RWPE2 (cell line): Measurements from ENCODE around the gene RPS6KA2.

Source experiments
- ATAC-seq: fragments of 200-7000 bp; cut with Tn5 transposase; 3 replicates; pipeline ENCODE4 v1.9.1; 2021; ENCODE audit warnings: low read depth
- DNase-seq: peaks from one replicate; pipeline ENCODE4 v3.0.0-alpha.2; 2020; ENCODE audit warnings: low spot score
- H3K27ac ChIP-seq: fragments of 450-650 bp; 2 replicates; pipeline ENCODE4 v1.5.1; 2017; ENCODE audit warnings: mild to moderate bottlenecking; ENCODE audit not compliant: poor library complexity, severe bottlenecking
- H3K27me3 ChIP-seq: fragments of 250-450 bp; sonication (Bioruptor Pico); 2 replicates; pipeline ENCODE4 v1.5.1; 2021; ENCODE audit warnings: mild to moderate bottlenecking, moderate library complexity; ENCODE audit not compliant: insufficient read depth, poor library complexity, severe bottlenecking
- H3K36me3 ChIP-seq: fragments of 250-450 bp; sonication (Bioruptor Pico); 2 replicates; pipeline ENCODE4 v1.5.1; 2020; ENCODE audit warnings: low read depth, mild to moderate bottlenecking, moderate library complexity
- H3K4me1 ChIP-seq: fragments of 250-450 bp; sonication (Bioruptor Pico); 2 replicates; pipeline ENCODE4 v1.5.1; 2021; ENCODE audit warnings: mild to moderate bottlenecking, moderate library complexity; ENCODE audit not compliant: insufficient read depth, poor library complexity, severe bottlenecking
- H3K4me3 ChIP-seq: fragments of 250-450 bp; sonication (Bioruptor Pico); 2 replicates; pipeline ENCODE4 v1.5.1; 2021; ENCODE audit warnings: mild to moderate bottlenecking, moderate library complexity; ENCODE audit not compliant: severe bottlenecking
- H3K9me3 ChIP-seq: fragments of 250-450 bp; sonication (Bioruptor Pico); 2 replicates; pipeline ENCODE4 v1.5.1; 2021; ENCODE audit warnings: mild to moderate bottlenecking, moderate library complexity; ENCODE audit not compliant: severe bottlenecking
- CTCF ChIP-seq: fragments of 450-650 bp; IDR thresholded peaks from one replicate; pipeline ENCODE4 v1.5.1; 2017; ENCODE audit warnings: mild to moderate bottlenecking, moderate library complexity; ENCODE audit not compliant: poor library complexity, severe bottlenecking

RPS6KA2 gene

DNA sequence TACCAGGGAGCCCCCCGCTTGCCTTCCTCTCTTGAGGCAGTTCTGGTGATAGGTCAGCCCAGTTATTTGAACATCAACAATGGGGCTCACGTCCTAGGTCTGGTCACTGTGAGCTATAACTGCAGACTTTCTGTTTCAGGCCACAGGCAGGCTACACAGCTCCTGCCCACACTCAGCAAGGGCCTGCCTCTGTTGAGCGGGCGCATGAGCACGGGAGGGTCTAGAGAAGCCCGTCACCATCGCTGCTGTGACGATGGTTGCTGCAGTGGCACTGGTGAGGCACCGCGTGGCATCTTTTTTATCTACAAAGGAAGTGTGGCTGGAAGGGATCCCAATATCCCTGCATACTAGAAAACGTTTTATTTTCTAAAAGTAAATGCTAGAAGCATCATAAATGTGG is 118.3 kb downstream of the RPS6KA2 start:
- ATAC-seq, result no peak

DNA sequence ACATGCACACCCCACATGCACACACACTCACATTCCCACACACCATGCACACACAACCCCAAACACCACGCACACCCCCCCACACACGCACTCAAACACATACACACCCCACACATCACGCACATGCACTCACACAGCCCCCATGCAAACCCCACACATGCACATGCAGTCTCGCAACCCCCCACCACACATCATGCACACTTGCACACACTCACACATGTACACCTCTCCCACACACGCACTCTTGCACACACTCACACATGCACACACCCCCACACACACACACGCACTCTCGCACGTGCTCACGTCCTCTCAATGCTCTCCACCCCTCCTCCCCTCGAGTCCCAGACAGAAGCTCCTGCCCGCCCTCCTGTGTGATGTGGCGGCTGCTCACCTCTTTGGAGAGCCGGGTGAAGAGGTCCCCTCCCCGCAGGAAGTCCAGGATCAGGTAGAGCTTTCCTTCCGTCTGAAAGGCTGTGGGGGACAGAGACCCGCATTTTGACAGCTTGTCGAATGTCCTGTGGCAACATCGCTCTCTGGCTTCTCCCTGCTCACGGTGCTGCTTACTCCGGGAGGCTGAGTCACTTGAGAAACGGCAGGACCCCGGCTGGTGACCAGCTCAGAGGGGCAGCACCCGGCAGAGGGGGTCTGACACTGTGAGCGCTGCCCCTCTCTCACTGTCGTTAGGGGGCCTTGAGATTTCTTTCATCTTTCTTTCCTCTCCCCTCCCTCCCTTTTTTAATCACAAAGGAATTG is 119.1 kb downstream of the RPS6KA2 start:
- H3K4me3 ChIP-seq, result no peak overlapping the region
- ATAC-seq (no peak), DNase-seq (no peak)
- H3K27me3 ChIP-seq, result no peaks in the 10 kb centered on the region
- no peak overlapping the region for H3K27ac ChIP-seq
- H3K36me3 ChIP-seq, result peaks cover 38% of the 10 kb centered on the region
- H3K4me1 ChIP-seq, result no peaks in the 10 kb centered on the region
- H3K9me3 ChIP-seq, result no peaks in the 10 kb centered on the region
- TF ChIP-seq CTCF, result no peak

More for the DNA sequence above, 118.3 kb downstream of the RPS6KA2 start:
- DNase-seq, result no peak
- no peak for TF ChIP-seq CTCF
- peaks cover 35% of the 10 kb centered on the region for H3K36me3 ChIP-seq
- no peak overlapping the region for H3K27ac ChIP-seq
- no peaks in the 10 kb centered on the region for H3K27me3 ChIP-seq
- no peak overlapping the region for H3K4me3 ChIP-seq
- no peaks in the 10 kb centered on the region for H3K9me3 ChIP-seq
- H3K4me1 ChIP-seq, result no peaks in the 10 kb centered on the region

- no peak for ATAC-seq
These were observed 119.7 kb downstream of the RPS6KA2 start for GRCh38 chr6:166507380-166507779.

GRCh38 chr6:166505133-166505905 is 121.7 kb downstream of the RPS6KA2 start:
- DNase-seq, result no peak
- H3K27ac ChIP-seq, result no peak overlapping the region
- H3K9me3 ChIP-seq, result no peaks in the 10 kb centered on the region
- no peak for ATAC-seq
- peaks cover 46% of the 10 kb centered on the region for H3K36me3 ChIP-seq
- H3K4me3 ChIP-seq, result no peak overlapping the region
- no peaks in the 10 kb centered on the region for H3K4me1 ChIP-seq
- no peaks in the 10 kb centered on the region for H3K27me3 ChIP-seq
- no peak for TF ChIP-seq CTCF

More at GRCh38 chr6:166507380-166507779, 119.7 kb downstream of the RPS6KA2 start:
- no peaks in the 10 kb centered on the region for H3K4me1 ChIP-seq
- no peak overlapping the region for H3K4me3 ChIP-seq
- H3K27me3 ChIP-seq, result no peaks in the 10 kb centered on the region
- H3K36me3 ChIP-seq, result peaks cover 44% of the 10 kb centered on the region
- no peak overlapping the region for H3K27ac ChIP-seq
- no peak for DNase-seq
- TF ChIP-seq CTCF, result no peak
- H3K9me3 ChIP-seq, result no peaks in the 10 kb centered on the region
